Measurements from ENCODE around the gene SHC3.

DNA sequence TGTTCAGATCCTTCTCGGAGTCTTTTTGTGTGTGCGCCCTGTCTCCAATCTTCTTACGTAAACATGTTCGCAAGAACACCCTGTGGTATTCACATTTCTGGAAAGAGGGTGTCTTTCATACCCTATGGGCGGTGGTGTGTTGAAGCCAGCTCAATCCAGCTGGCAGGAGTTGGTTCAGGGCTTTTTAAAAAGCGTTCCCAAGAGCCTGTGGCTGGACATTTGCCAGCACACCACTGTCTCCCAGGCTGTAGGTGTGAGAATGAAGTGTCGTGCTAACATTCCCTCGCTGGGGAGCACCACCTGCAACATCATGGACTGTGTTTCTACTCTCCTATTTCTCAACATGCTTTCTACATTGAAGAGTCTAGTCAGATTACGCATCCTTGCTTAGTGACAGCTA, 135.6 kb downstream of the SHC3 start:
- no peak for TF ChIP-seq EZH2 (IDR thresholded peaks at IDR 0.05; ENCODE audit: low read length, unreplicated experiment)
- TF ChIP-seq, protein P1, sequence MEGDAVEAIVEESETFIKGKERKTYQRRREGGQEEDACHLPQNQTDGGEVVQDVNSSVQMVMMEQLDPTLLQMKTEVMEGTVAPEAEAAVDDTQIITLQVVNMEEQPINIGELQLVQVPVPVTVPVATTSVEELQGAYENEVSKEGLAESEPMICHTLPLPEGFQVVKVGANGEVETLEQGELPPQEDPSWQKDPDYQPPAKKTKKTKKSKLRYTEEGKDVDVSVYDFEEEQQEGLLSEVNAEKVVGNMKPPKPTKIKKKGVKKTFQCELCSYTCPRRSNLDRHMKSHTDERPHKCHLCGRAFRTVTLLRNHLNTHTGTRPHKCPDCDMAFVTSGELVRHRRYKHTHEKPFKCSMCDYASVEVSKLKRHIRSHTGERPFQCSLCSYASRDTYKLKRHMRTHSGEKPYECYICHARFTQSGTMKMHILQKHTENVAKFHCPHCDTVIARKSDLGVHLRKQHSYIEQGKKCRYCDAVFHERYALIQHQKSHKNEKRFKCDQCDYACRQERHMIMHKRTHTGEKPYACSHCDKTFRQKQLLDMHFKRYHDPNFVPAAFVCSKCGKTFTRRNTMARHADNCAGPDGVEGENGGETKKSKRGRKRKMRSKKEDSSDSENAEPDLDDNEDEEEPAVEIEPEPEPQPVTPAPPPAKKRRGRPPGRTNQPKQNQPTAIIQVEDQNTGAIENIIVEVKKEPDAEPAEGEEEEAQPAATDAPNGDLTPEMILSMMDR (conservative IDR thresholded peaks at IDR 0.05; ENCODE audit: low read depth, low read length): no peak
